Measurements from ENCODE around the gene TBC1D9. TPM values are rescaled to one million over a fixed set of nuclear protein-coding genes. Genes with fewer than 3 reads are reported as not detected.

The TBC1D9 gene
- total RNA-seq, 1 donor from 2014 or later, result 15.9 TPM

DNA sequence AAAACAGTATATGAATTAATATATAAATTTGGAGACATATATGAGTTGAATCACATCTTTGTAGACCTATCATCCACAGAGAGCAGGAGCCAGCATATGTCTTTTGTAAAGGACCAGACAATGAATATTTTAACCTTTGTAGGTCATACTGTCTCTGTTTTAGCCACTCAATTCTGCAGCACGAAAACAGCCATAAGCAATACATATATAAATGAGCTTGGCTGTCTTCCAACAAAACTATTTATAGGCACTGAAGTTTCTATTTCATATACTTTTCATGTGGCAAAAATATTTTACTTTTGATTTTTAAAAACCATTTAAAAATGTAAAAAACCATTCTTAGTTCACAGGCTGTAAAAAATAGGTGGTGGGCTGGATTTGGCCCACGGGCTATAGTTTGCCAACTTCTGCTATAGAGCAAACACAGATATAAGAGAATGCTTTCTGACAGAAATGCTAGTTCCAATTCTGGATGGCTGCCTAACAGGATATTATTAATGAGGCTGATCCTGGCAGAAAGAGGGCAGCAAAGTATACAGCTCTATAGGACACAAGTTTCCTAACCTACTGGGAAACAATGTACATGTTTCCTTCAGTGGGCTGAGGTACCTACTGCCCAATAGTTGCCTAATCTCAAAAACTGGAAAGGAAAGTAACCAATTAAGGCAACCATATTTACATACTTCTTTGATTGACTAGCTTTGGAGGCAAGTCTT lies 129.4 kb downstream of the TBC1D9 start:
- Mint-ChIP-seq H3K27ac (ENCODE audit: unreplicated experiment) (no peak overlapping the region), H3K9me3 (no peaks in the 10 kb centered on the region), H3K27me3 (ENCODE audit: low read depth) (no peaks in the 10 kb centered on the region), H3K4me3 (no peak overlapping the region), H3K4me1 (no peaks in the 10 kb centered on the region), H3K36me3 (ENCODE audit: low read depth) (peaks cover 17% of the 10 kb centered on the region)
- no peak for DNase-seq (ENCODE audit: low read depth, low spot score)
- TF ChIP-seq, protein P1, sequence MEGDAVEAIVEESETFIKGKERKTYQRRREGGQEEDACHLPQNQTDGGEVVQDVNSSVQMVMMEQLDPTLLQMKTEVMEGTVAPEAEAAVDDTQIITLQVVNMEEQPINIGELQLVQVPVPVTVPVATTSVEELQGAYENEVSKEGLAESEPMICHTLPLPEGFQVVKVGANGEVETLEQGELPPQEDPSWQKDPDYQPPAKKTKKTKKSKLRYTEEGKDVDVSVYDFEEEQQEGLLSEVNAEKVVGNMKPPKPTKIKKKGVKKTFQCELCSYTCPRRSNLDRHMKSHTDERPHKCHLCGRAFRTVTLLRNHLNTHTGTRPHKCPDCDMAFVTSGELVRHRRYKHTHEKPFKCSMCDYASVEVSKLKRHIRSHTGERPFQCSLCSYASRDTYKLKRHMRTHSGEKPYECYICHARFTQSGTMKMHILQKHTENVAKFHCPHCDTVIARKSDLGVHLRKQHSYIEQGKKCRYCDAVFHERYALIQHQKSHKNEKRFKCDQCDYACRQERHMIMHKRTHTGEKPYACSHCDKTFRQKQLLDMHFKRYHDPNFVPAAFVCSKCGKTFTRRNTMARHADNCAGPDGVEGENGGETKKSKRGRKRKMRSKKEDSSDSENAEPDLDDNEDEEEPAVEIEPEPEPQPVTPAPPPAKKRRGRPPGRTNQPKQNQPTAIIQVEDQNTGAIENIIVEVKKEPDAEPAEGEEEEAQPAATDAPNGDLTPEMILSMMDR (conservative IDR thresholded peaks at IDR 0.05), result no peak

DNA sequence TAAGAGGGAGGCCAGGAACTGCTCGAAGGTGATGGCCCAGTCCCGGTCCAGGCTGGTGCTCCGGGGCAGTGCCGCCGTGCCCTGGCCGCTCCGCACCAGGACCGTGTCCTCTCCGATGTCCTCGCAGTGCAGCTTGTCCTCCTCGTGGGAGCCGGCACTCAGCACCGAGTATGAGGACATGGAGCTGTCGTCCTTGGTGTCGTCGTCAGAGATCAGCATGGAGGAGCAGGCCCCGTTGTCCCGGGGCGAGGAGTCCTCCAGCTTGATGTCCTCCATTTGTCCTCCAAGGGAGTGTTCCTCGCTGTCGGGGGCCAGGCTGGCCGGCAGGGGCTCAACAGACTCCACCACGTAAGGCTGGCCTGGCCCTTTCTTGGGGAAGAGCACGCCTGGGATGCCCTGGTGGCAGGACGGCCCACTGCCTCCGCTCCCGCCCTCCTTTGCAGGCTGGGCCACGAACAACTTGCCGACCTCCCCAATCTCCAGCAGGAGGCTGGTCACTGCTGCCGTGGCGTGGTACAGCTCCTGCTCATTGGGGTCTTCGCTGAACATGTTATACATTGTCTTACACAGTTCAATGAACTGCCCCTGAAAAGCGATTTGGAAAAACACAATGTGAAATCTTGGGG lies 133.7 kb downstream of the TBC1D9 start:
- no peak for DNase-seq (ENCODE audit: low read depth, low spot score)
- Mint-ChIP-seq H3K27me3 (ENCODE audit: low read depth) (no peaks in the 10 kb centered on the region), H3K27ac (ENCODE audit: unreplicated experiment) (no peak overlapping the region), H3K9me3 (no peaks in the 10 kb centered on the region), H3K4me3 (no peak overlapping the region), H3K4me1 (no peaks in the 10 kb centered on the region), H3K36me3 (ENCODE audit: low read depth) (peaks cover 6% of the 10 kb centered on the region)
- TF ChIP-seq, protein P1 (conservative IDR thresholded peaks at IDR 0.05), result no peak

- Mint-ChIP-seq H3K4me1 (no peaks in the 10 kb centered on the region), H3K36me3 (ENCODE audit: low read depth) (peaks cover 6% of the 10 kb centered on the region), H3K27ac (ENCODE audit: unreplicated experiment) (no peak overlapping the region), H3K4me3 (no peak overlapping the region), H3K9me3 (no peaks in the 10 kb centered on the region), H3K27me3 (ENCODE audit: low read depth) (no peaks in the 10 kb centered on the region)
- DNase-seq (ENCODE audit: low read depth, low spot score), result no peak
- TF ChIP-seq, protein P1 (conservative IDR thresholded peaks at IDR 0.05), result no peak
Observed at GRCh38 chr4:140621161-140621560, 135.0 kb downstream of the TBC1D9 start.

DNA sequence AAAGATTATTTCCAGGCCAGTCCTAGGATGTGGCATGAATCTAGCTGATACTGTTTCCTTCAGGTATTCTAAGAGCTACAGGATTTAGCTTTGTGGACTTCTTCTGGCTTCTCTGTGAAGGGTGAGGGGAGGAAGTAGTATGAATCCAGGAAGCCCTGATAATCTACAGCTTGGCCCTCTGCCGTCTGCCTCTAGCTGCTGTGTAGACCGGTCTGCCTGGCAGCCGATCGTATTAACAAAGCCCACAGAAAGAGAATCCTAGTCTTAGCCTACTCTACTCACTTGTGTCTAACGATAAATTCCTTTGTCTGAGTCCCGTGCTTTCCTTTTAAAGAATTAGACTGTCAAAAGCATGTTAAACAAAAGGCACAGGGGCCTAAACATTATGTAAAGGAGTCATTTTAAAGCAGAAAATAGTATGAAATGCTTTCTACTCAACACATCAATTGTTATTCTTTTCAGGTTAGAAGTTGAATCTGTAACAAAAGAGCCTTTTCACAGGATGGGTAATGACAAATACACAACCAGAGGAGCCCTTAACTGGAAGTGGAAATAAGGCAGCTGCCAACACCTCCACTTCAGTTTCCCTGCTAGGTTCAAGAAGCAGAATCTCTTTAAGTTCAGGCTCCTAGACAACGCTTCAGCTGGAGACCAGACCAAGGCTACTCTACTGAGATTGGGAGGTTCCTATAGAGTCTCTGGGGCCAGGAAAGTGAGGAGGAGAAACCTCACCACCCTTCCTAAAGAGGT lies 138.5 kb downstream of the TBC1D9 start:
- no peaks in the 10 kb centered on the region for H3K9me3 Mint-ChIP-seq
- H3K36me3 Mint-ChIP-seq (ENCODE audit: low read depth), result no peaks in the 10 kb centered on the region
- TF ChIP-seq, protein P1 (conservative IDR thresholded peaks at IDR 0.05), result no peak
- H3K4me1 Mint-ChIP-seq, result no peaks in the 10 kb centered on the region
- no peaks in the 10 kb centered on the region for H3K27me3 Mint-ChIP-seq (ENCODE audit: low read depth)
- no peak overlapping the region for H3K27ac Mint-ChIP-seq (ENCODE audit: unreplicated experiment)
- H3K4me3 Mint-ChIP-seq, result no peak overlapping the region
- no peak for DNase-seq (ENCODE audit: low read depth, low spot score)

- no peak overlapping the region for H3K27ac Mint-ChIP-seq (ENCODE audit: unreplicated experiment)
- no peaks in the 10 kb centered on the region for H3K9me3 Mint-ChIP-seq
- no peaks in the 10 kb centered on the region for H3K36me3 Mint-ChIP-seq (ENCODE audit: low read depth)
- H3K4me1 Mint-ChIP-seq, result no peaks in the 10 kb centered on the region
- no peak for DNase-seq (ENCODE audit: low read depth, low spot score)
- H3K27me3 Mint-ChIP-seq (ENCODE audit: low read depth), result no peaks in the 10 kb centered on the region
- H3K4me3 Mint-ChIP-seq, result no peak overlapping the region
- TF ChIP-seq, protein P1 (conservative IDR thresholded peaks at IDR 0.05), result no peak
Observed at GRCh38 chr4:140615451-140615850, 140.7 kb downstream of the TBC1D9 start.

All from neural crest cell (in vitro differentiated cells).